Measurements from ENCODE around the gene CNTN2. TPM values are rescaled to one million over a fixed set of nuclear protein-coding genes. Genes with fewer than 3 reads are reported as not detected.

Gene CNTN2
- total RNA-seq, 1 donor from 2014 or later: not detected

DNA sequence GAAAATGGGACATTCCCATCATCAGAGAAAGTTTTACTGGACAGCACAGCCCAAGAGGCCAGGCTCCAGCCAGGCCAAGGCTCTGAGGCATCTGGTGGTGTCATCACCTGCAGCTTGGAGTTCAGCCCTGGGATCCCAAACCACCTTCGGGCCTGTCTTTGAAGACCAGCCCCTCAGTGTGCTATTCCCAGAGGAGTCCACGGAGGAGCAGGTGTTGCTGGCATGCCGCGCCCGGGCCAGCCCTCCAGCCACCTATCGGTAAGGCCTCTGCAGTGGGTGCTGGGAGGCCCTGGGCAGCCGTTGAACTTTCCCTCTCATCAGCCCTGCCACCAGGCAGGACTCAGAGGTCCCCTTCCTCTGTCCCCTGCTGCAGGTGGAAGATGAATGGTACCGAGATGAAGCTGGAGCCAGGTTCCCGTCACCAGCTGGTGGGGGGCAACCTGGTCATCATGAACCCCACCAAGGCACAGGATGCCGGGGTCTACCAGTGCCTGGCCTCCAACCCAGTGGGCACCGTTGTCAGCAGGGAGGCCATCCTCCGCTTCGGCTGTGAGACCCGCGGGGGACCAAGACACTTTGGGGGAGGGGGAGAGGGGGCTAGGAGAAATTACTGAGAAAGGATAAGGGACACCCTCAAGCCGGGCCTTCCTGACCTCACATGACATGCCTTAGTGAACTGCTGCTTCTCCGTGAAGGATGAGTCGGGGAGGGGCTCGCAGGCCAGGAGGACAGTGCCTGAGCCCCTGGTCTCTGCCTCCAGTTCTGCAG lies 15.0 kb downstream of the CNTN2 start:
- H3K27ac Mint-ChIP-seq: no peak overlapping the region
- ATAC-seq (ENCODE audit: low read depth) (no peak), DNase-seq (no peak)
- H3K4me1 Mint-ChIP-seq: no peaks in the 10 kb centered on the region
- TF ChIP-seq, protein P1, sequence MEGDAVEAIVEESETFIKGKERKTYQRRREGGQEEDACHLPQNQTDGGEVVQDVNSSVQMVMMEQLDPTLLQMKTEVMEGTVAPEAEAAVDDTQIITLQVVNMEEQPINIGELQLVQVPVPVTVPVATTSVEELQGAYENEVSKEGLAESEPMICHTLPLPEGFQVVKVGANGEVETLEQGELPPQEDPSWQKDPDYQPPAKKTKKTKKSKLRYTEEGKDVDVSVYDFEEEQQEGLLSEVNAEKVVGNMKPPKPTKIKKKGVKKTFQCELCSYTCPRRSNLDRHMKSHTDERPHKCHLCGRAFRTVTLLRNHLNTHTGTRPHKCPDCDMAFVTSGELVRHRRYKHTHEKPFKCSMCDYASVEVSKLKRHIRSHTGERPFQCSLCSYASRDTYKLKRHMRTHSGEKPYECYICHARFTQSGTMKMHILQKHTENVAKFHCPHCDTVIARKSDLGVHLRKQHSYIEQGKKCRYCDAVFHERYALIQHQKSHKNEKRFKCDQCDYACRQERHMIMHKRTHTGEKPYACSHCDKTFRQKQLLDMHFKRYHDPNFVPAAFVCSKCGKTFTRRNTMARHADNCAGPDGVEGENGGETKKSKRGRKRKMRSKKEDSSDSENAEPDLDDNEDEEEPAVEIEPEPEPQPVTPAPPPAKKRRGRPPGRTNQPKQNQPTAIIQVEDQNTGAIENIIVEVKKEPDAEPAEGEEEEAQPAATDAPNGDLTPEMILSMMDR (IDR thresholded peaks at IDR 0.05): no peak
- intact Hi-C loops (cut with micrococcal nuclease): no loop called here
- no peaks in the 10 kb centered on the region for H3K9me3 Mint-ChIP-seq
- H3K4me3 Mint-ChIP-seq: no peak overlapping the region
- peaks cover 9% of the 10 kb centered on the region for H3K27me3 Mint-ChIP-seq
- ChIA-PET POLR2A (no interaction called here), CTCF (no interaction called here)
- no peaks in the 10 kb centered on the region for H3K36me3 Mint-ChIP-seq (ENCODE audit: low read depth)

GRCh38 chr1:205058853-205059252 lies 15.8 kb downstream of the CNTN2 start:
- no peak overlapping the region for H3K4me3 Mint-ChIP-seq
- intact Hi-C loops (cut with micrococcal nuclease): no loop called here
- ChIA-PET CTCF (no interaction called here), POLR2A (no interaction called here)
- peaks cover 5% of the 10 kb centered on the region for H3K27me3 Mint-ChIP-seq
- H3K9me3 Mint-ChIP-seq: no peaks in the 10 kb centered on the region
- no peaks in the 10 kb centered on the region for H3K4me1 Mint-ChIP-seq
- H3K27ac Mint-ChIP-seq: no peak overlapping the region
- DNase-seq: no peak
- no peak for ATAC-seq (ENCODE audit: low read depth)
- TF ChIP-seq, protein P1 (IDR thresholded peaks at IDR 0.05): no peak
- no peaks in the 10 kb centered on the region for H3K36me3 Mint-ChIP-seq (ENCODE audit: low read depth)

- DNase-seq (no peak), ATAC-seq (ENCODE audit: low read depth) (no peak)
- Mint-ChIP-seq H3K4me3 (no peak overlapping the region), H3K9me3 (no peaks in the 10 kb centered on the region), H3K27me3 (peaks cover 5% of the 10 kb centered on the region), H3K36me3 (ENCODE audit: low read depth) (no peaks in the 10 kb centered on the region), H3K4me1 (no peaks in the 10 kb centered on the region), H3K27ac (no peak overlapping the region)
- ChIA-PET CTCF (no interaction called here), POLR2A (no interaction called here)
- TF ChIP-seq, protein P1 (IDR thresholded peaks at IDR 0.05): no peak
- intact Hi-C loops (cut with micrococcal nuclease): no loop called here
These were observed 16.6 kb downstream of the CNTN2 start for GRCh38 chr1:205059660-205060059.

DNA sequence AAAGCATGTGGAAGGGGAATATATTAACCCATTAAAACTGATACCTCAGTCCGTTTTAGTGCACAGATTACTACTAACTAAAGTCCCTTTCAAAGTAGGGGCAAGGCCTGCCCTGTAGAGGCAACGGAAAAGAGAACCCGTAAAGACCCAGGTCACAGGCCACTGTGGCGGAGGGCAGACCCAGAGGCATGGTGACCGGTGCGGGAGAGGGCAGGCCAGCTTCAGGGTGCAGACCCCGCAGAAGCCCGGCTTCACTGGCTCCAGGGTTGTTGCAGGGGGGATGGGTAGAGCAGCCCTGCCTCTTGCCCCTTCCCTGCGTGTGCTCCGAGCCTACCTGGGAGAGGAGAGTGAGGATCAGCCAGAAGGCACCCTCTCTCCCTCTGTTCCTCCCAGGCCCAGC lies 17.7 kb downstream of the CNTN2 start:
- H3K4me3 Mint-ChIP-seq: no peak overlapping the region
- H3K4me1 Mint-ChIP-seq: no peaks in the 10 kb centered on the region
- no peaks in the 10 kb centered on the region for H3K9me3 Mint-ChIP-seq
- ATAC-seq (ENCODE audit: low read depth): no peak
- CTCF ChIA-PET: interaction anchor here (1.2 to 3.0 kb wide), 10 partner anchors 8 to 195 kb away, joined by 3 to 48 read pairs (median 4); no protein-coding TSS in a partner anchor
- H3K27me3 Mint-ChIP-seq: no peaks in the 10 kb centered on the region
- no peak for DNase-seq
- H3K36me3 Mint-ChIP-seq (ENCODE audit: low read depth): no peaks in the 10 kb centered on the region
- intact Hi-C loops (cut with micrococcal nuclease): loop anchor here (1.0 kb wide), 4 partner anchors 71 to 196 kb away; no protein-coding TSS in a partner anchor
- TF ChIP-seq, protein P1 (IDR thresholded peaks at IDR 0.05): no peak
- POLR2A ChIA-PET: no interaction called here
- no peak overlapping the region for H3K27ac Mint-ChIP-seq

- POLR2A ChIA-PET: no interaction called here
- no peak overlapping the region for H3K27ac Mint-ChIP-seq
These were observed 18.2 kb downstream of the CNTN2 start for GRCh38 chr1:205061227-205061626.

More at GRCh38 chr1:205061227-205061626, 18.2 kb downstream of the CNTN2 start:
- DNase-seq (no peak), ATAC-seq (ENCODE audit: low read depth) (no peak)
- H3K9me3 Mint-ChIP-seq: no peaks in the 10 kb centered on the region
- H3K4me3 Mint-ChIP-seq: no peak overlapping the region
- intact Hi-C loops (cut with micrococcal nuclease): loop anchor here (1.0 kb wide), 4 partner anchors 72 to 195 kb away; no protein-coding TSS in a partner anchor
- TF ChIP-seq, protein P1 (IDR thresholded peaks at IDR 0.05): no peak
- CTCF ChIA-PET: interaction anchor here (0.8 to 3.0 kb wide), 23 partner anchors 8 to 254 kb away, joined by 3 to 48 read pairs (median 4); partner anchors contain the start of gene TMCC2
- H3K36me3 Mint-ChIP-seq (ENCODE audit: low read depth): no peaks in the 10 kb centered on the region
- no peaks in the 10 kb centered on the region for H3K27me3 Mint-ChIP-seq
- H3K4me1 Mint-ChIP-seq: no peaks in the 10 kb centered on the region
